Measurements from ENCODE around the gene GFRA4.

The GFRA4 gene

GRCh38 chr20:3614466-3614865 lies 48.7 kb downstream of the GFRA4 start:
- DNase-seq, result no peak

- no peak for DNase-seq
Observed at GRCh38 chr20:3613821-3614440, 49.3 kb downstream of the GFRA4 start.

- no peak for DNase-seq
Observed at GRCh38 chr20:3612795-3613572, 50.2 kb downstream of the GFRA4 start.

DNA sequence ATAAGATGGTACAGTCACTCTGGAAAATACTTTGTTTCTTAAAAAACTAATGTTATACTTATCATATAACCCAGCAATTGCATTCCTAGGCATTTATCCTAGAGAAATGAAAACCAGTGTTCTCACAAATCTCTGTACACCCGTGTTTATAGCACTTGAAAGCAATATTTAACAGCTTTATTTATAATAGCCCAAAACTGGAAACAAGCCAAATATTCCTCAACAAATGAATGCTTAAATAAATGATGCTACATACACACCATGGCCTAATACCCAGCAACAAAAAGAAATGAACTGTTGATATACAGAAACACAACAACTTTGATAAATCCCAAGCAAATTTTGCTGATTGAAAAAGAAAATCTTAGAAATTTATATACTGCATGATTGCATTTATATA lies 51.3 kb downstream of the GFRA4 start:
- no peak for DNase-seq

Measured in suppressor macrophage treated with lipopolysaccharide for 1 hour (primary cell).